GM12878 (cell line): ENCODE results near the gene LDLRAD3. TPM values are rescaled to one million over a fixed set of nuclear protein-coding genes. Genes with fewer than 3 reads are reported as not detected.

ENCODE experiments used
- ATAC-seq: fragments of 200-7000 bp; cut with Tn5 transposase; 3 replicates; pipeline ENCODE4 v1.9.1; 2020; ENCODE audit warnings: mild to moderate bottlenecking, moderate library complexity
- BruUV-seq: library from RNA; stranded (reverse); fragments of 400-500 nt; replicated peaks from 2 replicates; lab custom pipeline; 2021; lab: Mats Ljungman, UMichigan
- CTCF ChIA-PET: fragments of 300-600 bp; sonication (Branson Sonifier 250); formaldehyde crosslinking; extraction: SDS; loops from one replicate; lab custom pipeline; 2021; ENCODE audit warnings: inconsistent platforms; lab: Yijun Ruan, JAX
- POLR2A ChIA-PET: fragments of 350-600 bp; formaldehyde crosslinking; extraction: SDS; loops from one replicate; lab custom pipeline; 2021; ENCODE audit warnings: inconsistent platforms; lab: Charles Lee
- RAD21 ChIA-PET: fragments of 300-600 bp; sonication (Branson Sonifier 250); formaldehyde crosslinking; loops from one replicate; lab custom pipeline; 2023; ENCODE audit warnings: antibody characterized with exemption; ENCODE audit not compliant: unreplicated experiment; lab: Charles Lee
- SMC1A ChIA-PET: fragments of 300-600 bp; sonication (Branson Sonifier 250); formaldehyde crosslinking; loops from one replicate; lab custom pipeline; 2023; ENCODE audit not compliant: unreplicated experiment, uncharacterized antibody; lab: Charles Lee
- DNase-seq: peaks from one replicate; pipeline ENCODE4 v3.0.0-alpha.2; 2011; ENCODE audit warnings: low read depth, low spot score
- FAIRE-seq: peaks from 3 replicates; lab custom pipeline; 2011; peaks lifted over from hg19 to GRCh38; lab: Jason Lieb, UNC
- H2AFZ ChIP-seq: 2 replicates; pipeline ENCODE4 v1.6.0; 2011; ENCODE audit warnings: low read depth, low read length, control low read depth; ENCODE audit not compliant: control insufficient read depth
- H3K27ac ChIP-seq: 2 replicates; pipeline ENCODE4 v1.5.1; 2011; ENCODE audit warnings: control low read depth; ENCODE audit not compliant: control insufficient read depth, insufficient read depth
- H3K27me3 ChIP-seq, 2 experiments: replicated peaks in 1 of 2; 2 replicates each; pipeline versions ENCODE4 v1.6.0 to v1.6.1; 2011; ENCODE audit warnings: low read length in 1 of 2; ENCODE audit not compliant: control insufficient read depth in 2 of 2, insufficient read depth in 2 of 2
- H3K36me3 ChIP-seq, 2 experiments: 2 replicates each; pipeline ENCODE4 v1.5.1; 2011; ENCODE audit warnings: low read length in 1 of 2; ENCODE audit not compliant: control insufficient read depth in 2 of 2, insufficient read depth in 2 of 2
- H3K4me1 ChIP-seq: 2 replicates; pipeline ENCODE4 v1.6.1; 2011; ENCODE audit warnings: mild to moderate bottlenecking, low read length, moderate library complexity, mixed read lengths; ENCODE audit not compliant: control insufficient read depth, insufficient read depth
- H3K4me2 ChIP-seq: 2 replicates; pipeline ENCODE4 v1.6.0; 2011; ENCODE audit warnings: control low read depth; ENCODE audit not compliant: control insufficient read depth, insufficient read depth
- H3K4me3 ChIP-seq: fragments of 200-600 bp; sonication (generic); 2 replicates; pipeline ENCODE4 v1.5.1; 2016
- H3K79me2 ChIP-seq: 2 replicates; pipeline ENCODE4 v1.6.0; 2011; ENCODE audit warnings: low read length; ENCODE audit not compliant: control insufficient read depth, insufficient read depth
- H3K9ac ChIP-seq: 2 replicates; pipeline ENCODE4 v1.8.0; 2011; ENCODE audit warnings: low read length, control low read depth, mixed read lengths; ENCODE audit not compliant: control insufficient read depth, insufficient read depth
- H3K9me3 ChIP-seq: replicated peaks from 3 replicates; pipeline ENCODE4 v1.5.1; 2011; ENCODE audit warnings: mild to moderate bottlenecking, low read length; ENCODE audit not compliant: control insufficient read depth, insufficient read depth
- H4K20me1 ChIP-seq: 2 replicates; pipeline ENCODE4 v1.6.0; 2011; ENCODE audit not compliant: control insufficient read depth, insufficient read depth
- CREB1 ChIP-seq: IDR thresholded peaks from 2 replicates; pipeline ENCODE4 v1.6.1; 2012; ENCODE audit warnings: low read depth, mild to moderate bottlenecking, inconsistent platforms
- E2F4 ChIP-seq: IDR thresholded peaks from 2 replicates; pipeline ENCODE4 v1.6.1; 2012; ENCODE audit warnings: low read depth, low read length, improper control_type of control experiment
- HSF1 ChIP-seq: fragments of 150-350 bp; IDR thresholded peaks from 2 replicates; pipeline ENCODE4 v1.6.1; 2014; ENCODE audit warnings: mild to moderate bottlenecking, low read depth, low read length
- NKRF ChIP-seq: fragments of 450-650 bp; conservative IDR thresholded peaks from 2 replicates; pipeline ENCODE4 v1.6.1; 2017; ENCODE audit warnings: mild to moderate bottlenecking, moderate library complexity
- POLR2AphosphoS2 ChIP-seq: IDR thresholded peaks from 2 replicates; pipeline ENCODE4 v1.6.1; 2011; ENCODE audit warnings: low read depth, mild to moderate bottlenecking, low read length, improper control_type of control experiment, moderate library complexity
- SRF ChIP-seq, 2 experiments: IDR thresholded peaks; 2 replicates each; pipeline ENCODE4 v1.6.1; 2011; ENCODE audit warnings: low read depth in 2 of 2, low read length in 2 of 2, mild to moderate bottlenecking in 1 of 2, moderate library complexity in 1 of 2
- TBL1XR1 ChIP-seq: IDR thresholded peaks from 2 replicates; pipeline ENCODE4 v1.6.1; 2012; ENCODE audit warnings: low read depth, low read length, improper control_type of control experiment
- WGBS: methylation state at CpG from one replicate; pipeline ENCODE4 v1.1.6; 2016; ENCODE audit warnings: low lambda C conversion rate; ENCODE audit not compliant: insufficient replicate concordance, insufficient coverage; ENCODE audit errors: missing lambda C conversion rate; 5-methylcytosine and 5-hydroxymethylcytosine counted together
- in situ Hi-C: fragments of 300-500 bp; cut with MboI; formaldehyde crosslinking; loops from 9 replicates; pipeline ENCODE4 v1.14.3; 2018; ENCODE audit warnings: mixed read lengths
- intact Hi-C: fragments of 100-400 bp; cut with micrococcal nuclease; formaldehyde crosslinking; loops from one replicate; pipeline ENCODE4 v1.14.2; 2022; ENCODE audit not compliant: unreplicated experiment
- polyA plus RNA-seq, 11 experiments: library from polyadenylated mRNA; depleted of rRNA in 4 of 11; unstranded in 6 of 11; stranded (reverse) in 5 of 11; fragments of >200 nt; fragmentation: Nextera tagmentation in 4 of 11; fragmentation: Illumina TruSeq in 1 of 11; extraction: Ambion mirVana in 4 of 11; extraction: Trizol in 1 of 11; gene quantifications; 1 replicate in 1 of 11; 2 replicates in 10 of 11; pipeline versions ENCODE4 v1.2.1 to v1.2.3, GENCODE V29; 2011 to 2016; ENCODE audit warnings: inconsistent platforms in 2 of 11, missing spikeins in 2 of 11, low read depth in 1 of 11
- total RNA-seq, 4 experiments: library from RNA; depleted of rRNA in 3 of 4; stranded (reverse); fragments of >200 nt in 3 of 4; fragmentation: Illumina TruSeq in 1 of 4; extraction: Trizol in 1 of 4; gene quantifications; 2 replicates each; pipeline versions ENCODE4 v1.2.1 to v1.2.3, GENCODE V29; 2013 to 2021

Gene LDLRAD3
- total and polyA plus RNA-seq, 10 of the 15 experiments (the other 5 are each of a cell fraction or from before 2014, with no cell fraction given): 2.5 to 17.2 (median 10.7) TPM

GRCh38 chr11:35934271-35934670 is 9.6 kb upstream of the LDLRAD3 start:
- H3K27me3 ChIP-seq: peaks cover 0 to 3% of the 10 kb centered on the region in 2 experiments; a peak in 2 of 4 replicates
- in situ Hi-C loops (no loop called here), intact Hi-C loops (no loop called here)
- H3K27ac ChIP-seq: no peak overlapping the region
- H4K20me1 ChIP-seq: no peaks in the 10 kb centered on the region
- no peaks in the 10 kb centered on the region for H3K36me3 ChIP-seq
- ATAC-seq (no peak), DNase-seq (no peak), FAIRE-seq (no peak)
- no peak overlapping the region for H2AFZ ChIP-seq
- RAD21 ChIA-PET: no interaction called here
- H3K9ac ChIP-seq: no peak overlapping the region
- H3K4me3 ChIP-seq: no peak overlapping the region
- CTCF ChIA-PET: no interaction called here
- no peaks in the 10 kb centered on the region; the same call in 2 of the 3 replicates for H3K9me3 ChIP-seq
- SMC1A ChIA-PET: interaction anchor here (1.6 kb wide), 1 partner anchor 113 kb away, joined by 4 read pairs; no protein-coding TSS in a partner anchor
- 18% methylated on average over 7 of the region's 7 CpGs for WGBS
- TF ChIP-seq POLR2AphosphoS2 (no peak), NKRF (no peak), CREB1 (no peak), E2F4 (no peak), HSF1 (no peak), TBL1XR1 (no peak), SRF (IDR thresholded peaks at IDR 0.05; ENCODE audit: low read depth in 2 of 2, low read length in 2 of 2) (no peak)
- no peak overlapping the region for H3K4me2 ChIP-seq
- H3K79me2 ChIP-seq: no peaks in the 10 kb centered on the region
- no peaks in the 10 kb centered on the region for H3K4me1 ChIP-seq
- POLR2A ChIA-PET: no interaction called here
- no TSS peak for BruUV-seq
